ENCODE data around the gene EPB41. TPM values are rescaled to one million over a fixed set of nuclear protein-coding genes. Genes with fewer than 3 reads are reported as not detected.

EPB41 gene
- total RNA-seq, 1 experiment from 2014 or later: 41.7 TPM

DNA sequence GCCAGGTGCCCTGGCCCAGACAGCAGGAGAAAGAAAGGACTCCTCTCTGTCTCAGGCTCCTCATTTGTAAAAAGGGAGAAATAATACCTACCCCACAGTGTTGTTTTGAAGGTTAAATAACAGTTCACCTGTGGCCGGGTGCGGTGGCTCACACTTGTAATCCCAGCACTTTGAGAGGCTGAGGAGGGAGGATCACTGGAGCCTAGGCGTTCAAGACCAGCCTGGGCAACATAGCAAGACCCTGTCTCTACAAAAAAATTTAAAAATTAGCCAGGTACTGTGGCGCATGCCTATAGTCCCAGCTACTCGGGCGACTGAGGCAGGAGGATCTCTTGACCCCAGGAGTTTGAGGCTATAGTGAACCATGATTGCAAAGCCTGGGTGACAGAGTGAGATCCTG is 211.8 kb downstream of the EPB41 start:
- no peak for ATAC-seq
- H3K79me2 ChIP-seq (ENCODE audit: insufficient read depth, low read length): peaks cover 16% of the 10 kb centered on the region
- intact Hi-C loops (cut with micrococcal nuclease): no loop called here
- H3K4me2 ChIP-seq (ENCODE audit: low read length): no peak overlapping the region
- no peaks in the 10 kb centered on the region for H3K9me2 ChIP-seq (ENCODE audit: insufficient read depth)
- no TSS peak for BruUV-seq (replicated peaks)
- no peak overlapping the region for H3K9ac ChIP-seq (ENCODE audit: low read length)
- POLR2A ChIA-PET: no interaction called here
- H4K20me1 ChIP-seq (ENCODE audit: insufficient read depth): no peaks in the 10 kb centered on the region
- no peaks in the 10 kb centered on the region for H3K9me3 ChIP-seq (ENCODE audit: control insufficient read depth in 1 of 2, insufficient read depth in 1 of 2, low read depth in 1 of 2, low read length in 2 of 2)
- H3K36me3 ChIP-seq (ENCODE audit: control insufficient read depth in 1 of 2, insufficient read depth in 2 of 2, low read length in 2 of 2): no peaks in the 10 kb centered on the region
- no peaks in the 10 kb centered on the region for H3K27me3 ChIP-seq (ENCODE audit: insufficient read depth, low read length)
- H2AFZ ChIP-seq (ENCODE audit: low read depth, low read length, poor library complexity, severe bottlenecking): no peak overlapping the region
- H3K4me1 ChIP-seq (ENCODE audit: control insufficient read depth in 1 of 2, insufficient read depth in 2 of 2, low read length in 2 of 2): peaks cover 2 to 7% of the 10 kb centered on the region in 2 experiments; a peak in 2 of 4 replicates
- H3K4me3 ChIP-seq (replicated peaks in 1 of 2; ENCODE audit: low read depth in 1 of 2, low read length in 2 of 2): no peak overlapping the region
- RAD21 ChIA-PET (ENCODE audit: low non-redundant PET in 1 of 2, low total read pairs in 2 of 2, uncharacterized antibody in 2 of 2, unreplicated experiment in 2 of 2): no interaction called here
- no peak for TF ChIP-seq SIN3A (IDR thresholded peaks at IDR 0.05; ENCODE audit: low read depth)
- no peak for TF ChIP-seq SRF (IDR thresholded peaks at IDR 0.05; ENCODE audit: low read depth)
- TF ChIP-seq POLR2AphosphoS5 (IDR thresholded peaks at IDR 0.05; ENCODE audit: low read depth, low read length): no peak
- TF ChIP-seq, protein P1, sequence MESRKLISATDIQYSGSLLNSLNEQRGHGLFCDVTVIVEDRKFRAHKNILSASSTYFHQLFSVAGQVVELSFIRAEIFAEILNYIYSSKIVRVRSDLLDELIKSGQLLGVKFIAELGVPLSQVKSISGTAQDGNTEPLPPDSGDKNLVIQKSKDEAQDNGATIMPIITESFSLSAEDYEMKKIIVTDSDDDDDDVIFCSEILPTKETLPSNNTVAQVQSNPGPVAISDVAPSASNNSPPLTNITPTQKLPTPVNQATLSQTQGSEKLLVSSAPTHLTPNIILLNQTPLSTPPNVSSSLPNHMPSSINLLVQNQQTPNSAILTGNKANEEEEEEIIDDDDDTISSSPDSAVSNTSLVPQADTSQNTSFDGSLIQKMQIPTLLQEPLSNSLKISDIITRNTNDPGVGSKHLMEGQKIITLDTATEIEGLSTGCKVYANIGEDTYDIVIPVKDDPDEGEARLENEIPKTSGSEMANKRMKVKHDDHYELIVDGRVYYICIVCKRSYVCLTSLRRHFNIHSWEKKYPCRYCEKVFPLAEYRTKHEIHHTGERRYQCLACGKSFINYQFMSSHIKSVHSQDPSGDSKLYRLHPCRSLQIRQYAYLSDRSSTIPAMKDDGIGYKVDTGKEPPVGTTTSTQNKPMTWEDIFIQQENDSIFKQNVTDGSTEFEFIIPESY (IDR thresholded peaks at IDR 0.05; ENCODE audit: extremely low read depth, insufficient replicate concordance, low read length): no peak
- TF ChIP-seq JUND (IDR thresholded peaks at IDR 0.05): no peak
- no peak for TF ChIP-seq EGR1 (IDR thresholded peaks at IDR 0.05; ENCODE audit: low read depth)
- TF ChIP-seq, protein P2, sequence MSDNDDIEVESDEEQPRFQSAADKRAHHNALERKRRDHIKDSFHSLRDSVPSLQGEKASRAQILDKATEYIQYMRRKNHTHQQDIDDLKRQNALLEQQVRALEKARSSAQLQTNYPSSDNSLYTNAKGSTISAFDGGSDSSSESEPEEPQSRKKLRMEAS (IDR thresholded peaks at IDR 0.05): no peak
- TF ChIP-seq TCF7L2 (IDR thresholded peaks at IDR 0.05; ENCODE audit: borderline replicate concordance, extremely low read depth, insufficient read depth, insufficient read length): no peak
- no peak for TF ChIP-seq ZFX (IDR thresholded peaks at IDR 0.05)
- TF ChIP-seq FOSL1 (IDR thresholded peaks at IDR 0.05; ENCODE audit: low read depth): no peak
- TF ChIP-seq, protein P3, sequence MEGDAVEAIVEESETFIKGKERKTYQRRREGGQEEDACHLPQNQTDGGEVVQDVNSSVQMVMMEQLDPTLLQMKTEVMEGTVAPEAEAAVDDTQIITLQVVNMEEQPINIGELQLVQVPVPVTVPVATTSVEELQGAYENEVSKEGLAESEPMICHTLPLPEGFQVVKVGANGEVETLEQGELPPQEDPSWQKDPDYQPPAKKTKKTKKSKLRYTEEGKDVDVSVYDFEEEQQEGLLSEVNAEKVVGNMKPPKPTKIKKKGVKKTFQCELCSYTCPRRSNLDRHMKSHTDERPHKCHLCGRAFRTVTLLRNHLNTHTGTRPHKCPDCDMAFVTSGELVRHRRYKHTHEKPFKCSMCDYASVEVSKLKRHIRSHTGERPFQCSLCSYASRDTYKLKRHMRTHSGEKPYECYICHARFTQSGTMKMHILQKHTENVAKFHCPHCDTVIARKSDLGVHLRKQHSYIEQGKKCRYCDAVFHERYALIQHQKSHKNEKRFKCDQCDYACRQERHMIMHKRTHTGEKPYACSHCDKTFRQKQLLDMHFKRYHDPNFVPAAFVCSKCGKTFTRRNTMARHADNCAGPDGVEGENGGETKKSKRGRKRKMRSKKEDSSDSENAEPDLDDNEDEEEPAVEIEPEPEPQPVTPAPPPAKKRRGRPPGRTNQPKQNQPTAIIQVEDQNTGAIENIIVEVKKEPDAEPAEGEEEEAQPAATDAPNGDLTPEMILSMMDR (IDR thresholded peaks at IDR 0.05 in 2 of 3, conservative IDR thresholded peaks at IDR 0.05 in 1 of 3; ENCODE audit: borderline replicate concordance in 1 of 3, insufficient read depth in 1 of 3, low read depth in 2 of 3, low read length in 2 of 3): no peak
- TF ChIP-seq, protein P4, sequence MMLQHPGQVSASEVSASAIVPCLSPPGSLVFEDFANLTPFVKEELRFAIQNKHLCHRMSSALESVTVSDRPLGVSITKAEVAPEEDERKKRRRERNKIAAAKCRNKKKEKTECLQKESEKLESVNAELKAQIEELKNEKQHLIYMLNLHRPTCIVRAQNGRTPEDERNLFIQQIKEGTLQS (IDR thresholded peaks at IDR 0.05): no peak
- TF ChIP-seq EZH2 (IDR thresholded peaks at IDR 0.05): no peak
- TF ChIP-seq ZNF274 (IDR thresholded peaks at IDR 0.05; ENCODE audit: low read depth, low read length): no peak
- TF ChIP-seq YY1 (IDR thresholded peaks at IDR 0.05; ENCODE audit: extremely low read depth, insufficient replicate concordance, low read depth, low read length): no peak
- no peak for TF ChIP-seq ELF1 (IDR thresholded peaks at IDR 0.05; ENCODE audit: borderline replicate concordance, low read depth)
- no peak for TF ChIP-seq REST (IDR thresholded peaks at IDR 0.05; ENCODE audit: low read depth)
- no peak for DNase-seq (ENCODE audit: low read depth, low spot score)
- H3K27ac ChIP-seq (ENCODE audit: low read depth, low read length): no peak overlapping the region
- CTCF ChIA-PET: no interaction called here
